GM21447 (cell line): Measurements from ENCODE around the gene SELENOP.
"Not testable (repeated sequence)": the region's sequence is repeated elsewhere in the genome, so short reads cannot be mapped to it uniquely, and the experiment has no call there.

ENCODE experiments used
- ATAC-seq: cut with Tn5 transposase; IDR thresholded peaks from one replicate; pipeline ENCODE4 v1.9.1; 2021; ENCODE audit not compliant: unreplicated experiment

Gene SELENOP

DNA sequence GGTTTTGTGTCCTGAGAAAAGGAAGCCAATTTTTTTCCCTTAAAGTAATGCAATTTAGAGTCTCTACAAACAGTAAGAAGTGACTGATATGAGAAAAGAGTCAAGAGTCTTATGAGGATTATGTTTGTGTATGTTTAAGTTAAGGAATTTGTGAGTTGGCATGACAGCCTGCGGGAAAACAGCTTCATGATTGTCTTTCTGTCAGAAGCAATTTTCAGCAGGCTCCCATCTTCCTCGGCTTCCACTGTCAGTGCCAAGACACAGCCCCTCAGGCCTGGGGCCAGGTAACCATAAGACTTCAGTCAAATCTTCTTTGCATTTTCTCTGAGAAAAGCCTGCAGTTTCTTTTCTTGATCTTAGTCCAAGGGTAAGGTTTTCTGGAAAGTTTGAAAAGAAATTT is 17.0 kb upstream of the SELENOP start:
- ATAC-seq, result no peak

DNA sequence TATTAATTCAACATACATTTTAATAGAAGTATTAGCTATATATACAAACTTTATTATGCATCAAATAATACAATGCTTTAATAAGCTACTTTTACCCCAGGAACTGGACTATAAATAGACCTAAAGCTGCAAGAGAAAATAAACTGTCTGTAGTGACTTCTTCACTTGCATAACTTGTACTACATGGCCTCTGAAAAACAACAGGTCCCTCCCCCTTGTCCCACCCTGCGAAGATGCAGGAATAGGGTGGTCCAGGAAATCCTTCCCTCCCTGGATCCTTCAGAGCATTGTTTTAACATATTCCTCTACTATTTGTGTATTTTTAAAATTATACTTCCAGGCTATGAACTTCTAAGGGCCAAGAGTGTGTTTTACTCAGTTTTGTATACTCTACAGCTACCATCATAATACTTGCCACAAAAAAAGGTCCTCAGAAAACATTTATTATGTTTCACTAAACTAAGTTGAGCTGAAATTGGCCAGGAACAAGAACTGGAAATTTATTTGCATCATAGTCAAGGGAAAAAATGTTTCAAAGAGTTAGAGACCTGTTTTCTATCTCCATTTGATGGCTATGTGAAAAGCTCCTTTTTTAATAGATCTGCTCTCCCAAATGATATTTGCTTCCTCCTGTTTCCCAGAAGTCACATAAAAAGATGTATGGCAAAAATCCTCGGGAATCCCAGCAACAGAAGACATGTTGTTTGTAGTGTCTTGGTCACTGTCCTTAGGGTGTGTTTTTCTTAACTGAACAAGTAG is 15.2 kb upstream of the SELENOP start:
- no peak for ATAC-seq

DNA sequence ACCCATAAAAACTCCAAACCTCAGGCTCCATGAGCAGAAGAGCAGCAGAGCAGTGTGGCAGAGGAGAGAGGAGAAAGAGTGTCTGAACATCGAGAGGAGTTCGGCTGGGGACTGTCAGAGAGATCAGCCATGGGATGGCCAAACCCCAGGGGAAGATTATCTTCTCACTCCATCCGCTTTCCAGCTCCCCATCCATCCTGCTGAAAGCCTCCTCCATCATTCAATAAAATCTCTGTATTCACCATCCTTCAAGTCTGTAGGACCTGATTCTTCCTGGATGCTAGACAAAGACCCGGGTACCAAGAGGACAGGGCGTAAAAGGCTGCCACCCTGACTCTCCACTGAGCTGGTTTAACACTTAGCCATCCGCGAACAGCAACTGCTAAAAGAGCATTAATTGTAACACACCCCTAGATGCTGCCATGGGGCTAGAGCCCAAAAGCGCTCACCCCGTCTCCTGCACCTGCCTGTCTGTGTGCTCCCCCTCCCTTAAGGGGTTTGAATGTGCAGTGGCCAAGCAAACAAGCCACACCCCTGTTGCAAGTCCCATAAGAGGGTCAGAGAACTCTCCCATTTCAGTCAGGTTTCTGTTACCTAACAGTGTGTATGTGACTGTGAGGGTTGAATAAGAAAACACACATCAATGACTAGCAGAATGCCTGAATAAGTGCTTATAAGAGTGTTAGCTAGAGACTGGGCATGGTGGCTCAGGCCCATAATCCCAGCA is 13.9 kb upstream of the SELENOP start:
- no peak for ATAC-seq

DNA sequence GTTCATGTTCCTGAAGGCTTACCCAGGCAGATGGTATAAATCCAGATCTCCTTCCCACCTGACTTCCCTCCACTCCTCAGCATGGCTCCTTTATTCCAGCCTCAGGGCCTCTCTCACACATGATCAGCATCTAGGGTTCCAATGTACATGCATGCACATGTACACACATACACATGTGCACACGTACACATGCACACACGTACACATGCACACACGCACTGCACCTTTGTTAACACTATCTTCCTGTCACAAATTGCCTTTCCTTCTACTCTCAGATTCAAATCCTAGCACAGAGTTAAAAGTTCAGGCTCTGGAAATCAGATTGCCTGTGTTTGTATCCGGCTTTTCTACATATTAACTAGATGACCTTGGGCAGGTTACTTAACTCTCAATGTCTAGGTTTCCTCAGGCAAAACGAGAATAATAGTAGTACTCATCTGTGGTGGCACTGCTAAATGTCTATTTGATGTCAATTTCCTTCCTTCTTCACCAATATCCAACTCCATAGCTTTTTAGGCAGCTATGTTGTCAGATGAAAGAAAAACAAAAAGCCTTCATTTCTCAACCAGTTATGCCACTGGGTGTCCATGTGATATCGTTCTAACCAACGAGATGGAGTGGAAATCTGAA is 12.8 kb upstream of the SELENOP start:
- no peak for ATAC-seq

DNA sequence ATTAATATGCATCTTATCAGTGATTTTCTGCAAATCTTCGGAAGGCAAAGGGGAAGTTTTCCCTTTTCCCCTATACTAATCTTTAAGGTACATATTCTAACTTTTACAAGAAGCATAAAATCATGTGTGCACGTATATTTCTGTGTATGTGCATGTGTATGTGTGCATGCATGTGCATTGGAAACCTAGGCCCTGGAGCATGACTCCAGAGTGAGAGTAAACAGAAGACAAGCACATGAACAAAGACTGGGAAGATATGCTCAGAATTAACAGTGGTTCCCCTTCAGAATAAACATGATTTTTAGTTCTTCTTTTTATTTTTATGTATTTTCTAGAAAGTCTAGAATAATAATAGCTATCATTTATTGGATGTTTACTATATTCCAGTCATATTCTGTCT is 10.9 kb upstream of the SELENOP start:
- ATAC-seq, result no peak

DNA sequence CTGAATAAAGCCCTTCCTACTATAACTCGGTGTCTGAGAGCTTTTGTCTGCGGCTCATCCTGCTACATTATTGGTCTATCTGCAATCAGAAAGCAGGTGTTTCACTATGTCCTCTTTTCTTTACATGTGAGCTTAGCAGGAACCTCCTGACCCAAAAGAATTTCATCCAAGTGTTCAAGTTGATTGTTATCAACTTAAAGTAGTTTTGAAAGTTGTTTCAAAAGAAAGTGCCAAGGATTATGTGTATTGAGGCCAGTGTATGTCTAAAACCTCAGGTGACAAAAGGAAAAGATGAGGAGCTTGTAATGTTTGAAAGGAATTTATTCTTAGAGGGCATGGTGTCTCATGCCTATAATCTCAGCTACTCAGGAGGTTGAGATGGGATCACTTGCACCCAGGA is 8.1 kb upstream of the SELENOP start:
- no peak for ATAC-seq

DNA sequence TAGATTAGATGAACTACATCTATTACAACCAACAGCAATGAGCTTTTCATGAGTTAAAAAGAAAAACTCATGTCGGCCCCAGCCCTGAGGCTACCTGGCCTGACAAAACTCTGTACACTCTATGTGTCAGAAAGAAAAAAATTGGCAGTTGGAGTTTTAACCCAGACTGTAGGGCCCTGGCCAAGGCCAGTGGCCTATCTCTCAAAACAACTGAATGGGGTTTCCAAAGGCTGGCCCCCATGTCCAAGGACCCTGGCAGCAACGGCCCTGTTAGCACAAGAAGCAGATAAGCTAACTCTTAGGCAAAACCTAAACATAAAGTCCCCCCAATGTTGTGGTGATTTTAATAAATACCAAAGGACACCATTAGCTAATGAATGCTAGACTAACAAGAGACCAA is 4.9 kb upstream of the SELENOP start:
- not testable (repeated sequence) for ATAC-seq

DNA sequence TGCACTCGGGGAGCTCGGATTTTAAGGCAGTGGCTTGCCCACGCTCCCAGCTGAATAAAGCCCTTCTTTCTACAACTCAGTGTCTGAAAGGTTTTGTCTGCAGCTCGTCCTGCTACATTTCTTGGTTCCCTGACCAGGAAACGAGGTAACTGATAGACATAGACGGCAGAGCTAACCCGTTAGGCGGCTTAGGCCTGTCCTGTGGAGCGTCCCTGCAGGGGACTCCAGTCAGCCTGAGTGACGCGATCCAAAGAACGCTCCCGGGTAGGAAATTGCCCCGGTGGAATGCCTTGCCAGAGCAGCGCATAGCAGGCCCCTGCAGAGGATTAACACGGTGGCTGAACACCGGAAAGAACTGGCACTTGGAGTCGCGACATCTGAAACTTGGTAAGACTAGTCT is 1.8 kb upstream of the SELENOP start:
- ATAC-seq, result no peak

DNA sequence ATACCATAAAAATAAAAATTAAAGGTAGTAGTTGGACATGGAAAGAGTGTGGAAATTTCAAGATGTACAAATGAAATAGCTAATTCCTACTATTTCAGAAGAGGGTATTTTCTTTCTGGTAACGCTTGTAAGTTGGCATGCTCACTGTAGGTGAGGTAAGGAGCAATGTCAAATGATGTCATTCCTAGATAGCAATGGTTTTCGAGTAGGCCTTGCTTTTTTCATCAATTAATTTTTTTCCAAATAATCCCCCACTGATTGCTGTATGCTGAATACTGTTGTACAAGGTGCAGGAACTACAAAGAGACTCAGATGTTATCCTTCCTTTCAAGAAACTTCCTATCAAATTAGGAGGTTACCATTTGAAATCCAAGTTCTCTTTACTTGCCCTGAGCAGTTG is 928 bp upstream of the SELENOP start:
- no peak for ATAC-seq

DNA sequence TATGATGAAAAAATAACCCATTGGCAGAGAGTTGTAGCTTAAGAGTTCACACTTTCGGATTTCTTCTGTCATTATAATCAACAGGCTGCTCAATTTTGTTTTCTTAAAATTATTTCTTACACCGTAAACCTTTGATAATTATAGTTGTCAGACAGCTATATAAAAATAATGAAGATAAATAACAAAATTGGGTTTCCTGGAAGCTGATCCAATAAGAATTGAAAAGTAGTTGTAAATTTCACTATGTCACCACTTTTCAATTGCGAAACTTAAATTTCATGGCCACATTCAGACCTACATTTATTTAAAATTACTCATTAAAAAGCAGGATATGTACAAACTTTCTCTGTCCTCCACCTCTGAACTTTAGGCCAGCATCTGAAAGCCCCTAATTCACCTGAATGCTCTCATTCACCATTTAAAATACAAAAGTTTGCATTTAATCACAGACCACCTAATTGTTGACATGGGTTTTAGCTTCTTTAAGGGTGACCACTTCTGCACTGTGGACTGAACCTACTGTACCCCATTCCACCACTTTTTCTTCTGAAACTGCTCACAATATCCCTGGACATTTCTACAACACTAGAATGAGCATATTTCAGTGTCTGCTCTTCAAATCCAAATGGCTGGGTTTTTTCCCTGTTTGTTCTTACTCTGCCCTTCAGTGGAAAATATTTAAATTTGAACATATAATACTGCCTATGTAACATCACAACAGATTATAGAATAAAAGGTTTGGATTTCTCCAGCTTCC is 680 bp downstream of the SELENOP start:
- ATAC-seq, result no peak

DNA sequence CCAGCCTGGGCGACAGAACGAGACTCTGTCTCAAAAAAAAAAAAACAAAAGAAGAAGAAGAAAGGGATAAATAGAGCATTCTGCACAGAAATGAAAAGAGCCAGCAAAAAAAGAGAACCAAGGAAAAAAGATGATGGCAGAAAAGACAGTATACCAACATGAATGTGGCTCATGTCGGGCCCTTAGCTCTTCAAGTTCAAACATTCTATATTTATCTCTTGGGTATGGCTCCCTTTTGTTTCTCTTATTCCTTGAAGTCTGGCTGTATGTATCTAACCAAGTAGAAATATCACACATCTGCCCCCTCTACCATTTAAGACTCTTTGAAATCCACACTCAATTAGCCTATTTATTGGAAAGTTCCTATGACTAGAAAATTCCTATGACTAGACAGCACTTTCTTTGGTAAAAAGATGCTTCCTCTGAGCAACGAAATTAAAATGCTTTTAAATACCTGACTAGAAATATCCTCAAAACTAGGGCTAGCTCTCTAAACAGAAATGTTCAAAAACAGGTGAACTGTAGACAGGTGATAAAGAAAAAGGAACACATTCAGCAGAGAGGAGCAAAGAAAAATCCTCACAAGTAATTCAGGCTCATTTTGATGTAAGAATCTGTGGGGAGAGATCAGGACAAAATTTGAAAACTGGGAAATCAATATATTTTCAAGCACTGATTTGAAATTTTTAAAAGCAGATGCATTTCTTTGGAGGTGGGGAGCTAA is 2.6 kb downstream of the SELENOP start:
- ATAC-seq, result no peak

DNA sequence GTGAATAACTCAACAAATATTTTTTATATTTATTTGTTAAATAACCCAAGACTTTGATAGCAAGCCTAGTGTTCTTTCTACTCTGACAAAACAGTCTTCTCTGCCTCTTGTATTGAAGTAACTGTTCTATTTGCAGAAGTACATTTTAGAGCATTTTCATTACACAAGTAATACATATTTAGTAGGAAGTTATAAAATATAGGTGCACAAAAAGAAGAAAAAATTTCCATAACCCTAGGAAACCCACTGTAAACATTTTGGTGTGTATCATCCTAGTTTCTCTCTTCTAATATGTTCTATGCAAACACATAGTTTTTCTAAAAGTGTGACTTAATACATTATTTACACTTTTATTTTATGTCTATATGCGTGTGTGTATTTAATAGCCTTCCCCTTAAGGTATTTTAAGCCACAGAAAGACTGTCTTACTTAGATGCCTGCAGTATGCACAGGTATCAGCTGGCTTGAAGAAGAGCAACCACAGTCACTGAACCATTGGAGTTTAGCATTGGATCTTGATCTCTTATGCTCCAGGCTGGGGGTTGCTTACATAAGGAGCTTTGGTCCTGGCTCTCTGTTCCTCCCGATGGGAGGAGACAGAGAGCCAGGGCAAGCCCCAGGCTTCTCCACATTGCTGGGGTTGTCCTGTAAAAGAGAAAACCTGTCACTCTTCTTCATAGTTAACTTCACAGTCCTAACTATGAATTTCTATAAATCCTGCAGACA is 3.8 kb downstream of the SELENOP start:
- no peak for ATAC-seq

DNA sequence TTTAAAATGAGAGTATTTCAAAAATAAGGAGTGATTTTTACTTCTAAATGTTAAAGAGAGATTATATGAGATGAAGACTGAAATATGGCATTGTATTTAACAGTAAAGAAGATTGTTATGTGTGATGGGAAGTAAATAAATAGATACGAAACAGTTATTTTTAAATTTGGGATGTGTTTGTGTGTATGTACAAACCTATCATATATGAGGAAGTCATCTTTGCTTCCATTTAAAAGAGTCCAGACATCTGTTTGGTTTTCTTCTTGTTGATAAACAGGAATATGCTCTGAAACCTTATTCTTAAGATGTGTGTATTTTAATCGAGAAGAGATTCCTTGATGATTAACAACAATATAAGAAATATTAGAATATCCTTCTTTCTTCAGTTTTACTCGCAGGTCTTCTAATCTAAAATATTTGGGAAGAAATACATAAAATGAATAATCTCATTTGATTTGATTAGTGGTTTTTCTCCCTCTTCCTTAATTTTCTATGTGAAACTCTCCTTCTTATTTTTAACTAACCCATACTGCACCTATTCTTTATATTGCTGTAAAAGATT is 4.9 kb downstream of the SELENOP start:
- ATAC-seq, result no peak

DNA sequence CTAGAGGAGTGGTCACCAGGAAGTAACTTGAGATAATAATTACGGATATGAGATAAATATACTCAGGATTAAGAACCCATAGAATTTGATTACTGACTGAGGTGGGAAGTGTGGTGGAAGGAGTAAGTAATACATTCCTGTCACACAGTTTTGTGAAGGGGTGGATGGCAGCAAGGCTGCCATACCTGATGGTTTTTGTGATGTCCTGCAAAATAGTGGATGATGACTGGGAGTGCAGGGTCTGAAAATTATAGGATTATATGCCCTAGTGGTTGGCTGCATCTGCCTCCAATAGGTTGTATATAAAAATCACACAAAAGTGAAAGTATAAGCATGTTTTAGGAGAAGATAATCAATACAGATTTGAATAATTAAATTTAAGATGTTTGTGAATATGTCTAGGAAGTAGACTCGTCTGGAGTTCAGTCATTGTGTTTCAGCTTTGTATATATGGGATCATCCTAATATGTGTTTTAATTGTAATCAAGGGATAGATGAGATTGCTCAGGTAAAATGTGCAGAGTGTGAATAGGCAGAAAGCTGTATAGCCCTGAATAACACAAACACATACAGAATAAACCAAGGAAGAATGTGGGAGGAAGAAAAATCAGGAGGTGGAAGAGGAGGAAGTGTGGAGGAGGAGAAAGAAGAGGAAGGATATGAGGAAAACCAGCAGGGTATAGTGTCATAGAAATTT is 5.5 kb downstream of the SELENOP start:
- ATAC-seq, result no peak

DNA sequence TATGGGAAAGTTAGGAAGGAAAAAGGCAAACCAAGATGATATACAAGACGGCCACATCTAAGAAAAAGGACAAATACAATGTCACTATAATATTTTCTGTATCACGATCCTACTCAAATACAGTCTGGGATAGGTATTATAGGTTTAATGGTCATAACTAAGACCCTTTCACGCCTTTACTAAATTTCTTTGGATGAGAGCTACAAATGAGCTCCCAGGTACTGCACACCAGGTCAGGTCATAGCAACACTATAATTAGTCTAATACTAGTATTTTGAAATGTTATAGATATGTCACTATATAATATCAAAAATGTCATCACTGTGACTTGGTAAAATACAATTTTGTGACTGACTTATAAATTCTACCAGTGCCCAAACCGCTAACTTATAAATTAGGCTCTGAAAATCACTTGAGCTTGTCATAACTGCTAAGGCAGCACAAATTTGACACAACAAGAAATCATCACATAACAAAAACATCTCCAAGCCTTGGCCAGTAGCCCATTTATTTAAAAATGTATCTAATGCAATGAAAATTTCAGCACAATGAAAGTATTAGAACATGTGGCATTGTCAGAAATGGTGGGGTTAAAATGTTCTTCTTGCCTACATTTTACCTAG is 6.9 kb downstream of the SELENOP start:
- no peak for ATAC-seq

DNA sequence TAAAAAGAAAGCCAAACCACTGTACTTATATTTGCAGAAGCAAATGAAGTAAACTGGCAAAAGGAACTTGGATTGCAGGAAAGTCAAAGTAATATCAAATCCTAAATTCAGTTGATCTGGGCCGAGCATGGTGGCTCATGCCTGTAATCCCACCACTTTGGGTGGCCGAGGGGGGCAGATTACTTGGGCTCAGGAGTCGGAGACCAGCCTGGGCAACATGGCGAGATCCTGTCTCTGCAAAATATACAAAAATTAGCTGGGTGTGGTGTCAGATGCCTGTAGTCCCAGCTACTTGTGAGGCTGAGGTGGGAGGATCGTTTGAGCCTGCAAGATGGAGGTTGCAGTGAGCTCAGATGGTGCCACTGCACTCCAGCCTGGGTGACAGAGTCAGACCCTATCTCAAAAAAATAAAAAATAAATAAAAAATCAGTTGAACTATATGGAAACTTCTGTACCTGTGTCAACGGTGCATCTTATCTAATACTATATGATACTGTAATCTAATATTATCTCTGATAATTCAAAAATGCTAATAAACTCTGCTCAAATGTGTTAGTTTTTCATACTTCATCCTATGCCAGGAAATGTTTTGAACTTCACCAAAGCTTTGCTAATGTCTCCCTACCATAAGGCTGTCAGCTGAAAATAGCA is 10.1 kb downstream of the SELENOP start:
- ATAC-seq, result no peak

DNA sequence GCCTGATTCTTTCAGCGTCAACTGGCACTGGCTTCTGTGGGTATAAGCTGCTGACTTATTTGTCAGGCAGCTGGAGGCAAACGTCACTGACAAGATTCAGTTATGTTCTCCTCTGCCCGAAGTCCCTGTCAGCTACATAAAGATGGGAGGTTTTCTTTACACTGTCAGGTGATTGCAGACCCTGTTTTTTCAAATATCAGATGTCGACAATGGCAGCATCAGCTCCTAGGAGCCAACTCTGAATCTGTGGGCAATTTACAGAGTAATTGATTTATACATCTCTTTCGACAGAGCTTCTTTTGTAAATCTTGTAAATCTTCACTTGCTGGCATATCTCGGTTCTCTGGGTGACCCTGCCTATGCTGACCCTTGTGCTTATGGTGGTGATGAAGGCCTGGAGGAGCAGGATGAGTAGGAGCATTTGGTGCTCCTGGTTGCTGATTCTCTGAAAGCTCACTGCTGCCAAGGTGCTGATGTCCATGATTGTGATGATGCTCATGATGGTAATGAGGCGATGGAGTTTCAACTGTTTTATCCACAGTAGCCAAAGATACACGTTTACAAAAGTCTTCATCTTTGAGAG is 10.9 kb downstream of the SELENOP start:
- ATAC-seq, result no peak

DNA sequence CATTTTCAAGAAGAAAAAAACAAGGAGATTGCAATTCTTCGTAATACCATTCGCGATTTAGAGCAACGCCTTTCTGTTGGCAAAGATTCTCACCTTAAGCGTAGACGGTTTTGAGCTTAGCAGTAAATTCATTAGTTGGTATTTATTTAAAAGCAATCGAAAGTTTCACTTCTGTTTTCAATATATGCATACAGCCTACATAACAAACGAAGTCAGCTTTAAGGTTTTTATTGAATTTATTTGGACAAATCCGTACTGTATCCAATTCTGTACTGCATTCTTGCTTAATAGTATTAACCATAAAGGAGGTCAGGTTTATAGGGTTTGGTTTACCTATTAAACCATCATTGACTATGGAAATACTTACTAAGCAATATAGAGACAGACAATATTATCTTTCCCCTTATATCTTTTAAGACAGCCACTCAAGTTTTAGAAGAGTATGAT is 12.0 kb downstream of the SELENOP start:
- ATAC-seq, result no peak
